Ovary (tissue), 9 donors: ENCODE measurements around the gene ABCC4. TPM values are rescaled to one million over a fixed set of nuclear protein-coding genes. Genes with fewer than 3 reads are reported as not detected.

Source experiments
- DNase-seq, 5 donors: peaks; one replicate each; pipeline ENCODE4 v3.0.0-alpha.2; 2019 to 2020
- H3K27ac ChIP-seq, 2 donors: fragments of 200-600 bp; one replicate each; pipeline versions ENCODE4 v1.5.1 to v1.8.0; 2019 to 2022
- H3K27me3 ChIP-seq: fragments of 200-600 bp; one replicate; pipeline ENCODE4 v1.8.0; 2022
- H3K36me3 ChIP-seq: fragments of 200-600 bp; sonication (generic); one replicate; pipeline ENCODE4 v1.5.1; 2019
- H3K4me1 ChIP-seq: one replicate; pipeline ENCODE4 v1.8.1; 2013; ENCODE audit warnings: mild to moderate bottlenecking, moderate library complexity; ENCODE audit not compliant: insufficient read depth
- H3K4me3 ChIP-seq: fragments of 200-600 bp; sonication (generic); one replicate; pipeline ENCODE4 v1.5.1; 2017
- H3K9me3 ChIP-seq, 2 donors: fragments of 200-600 bp in 1 of 2; sonication (generic) in 1 of 2; one replicate each; pipeline versions ENCODE4 v1.5.1 to v1.8.1; 2013 to 2019; ENCODE audit warnings: mild to moderate bottlenecking in 1 of 2, moderate library complexity in 1 of 2
- EP300 ChIP-seq: sonication (generic); formaldehyde crosslinking; IDR thresholded peaks from one replicate; pipeline ENCODE4 v1.6.1; 2017; ENCODE audit warnings: antibody characterized with exemption
- POLR2A ChIP-seq: fragments of 450-650 bp; IDR thresholded peaks from one replicate; pipeline ENCODE4 v1.6.1; 2017; ENCODE audit warnings: antibody characterized with exemption, mild to moderate bottlenecking, moderate library complexity
- WGBS, 3 donors: extraction: QIAGEN DNeasy Blood & Tissue Kit in 1 of 3; methylation state at CpG; one replicate each; pipeline versions ENCODE4 v1.1.5 to v1.1.7; 2013 to 2017; 5-methylcytosine and 5-hydroxymethylcytosine counted together
- intact Hi-C, 4 donors: fragments of 100-400 bp; cut with DNase I; formaldehyde crosslinking; loops; one replicate each; pipeline versions ENCODE4 v1.11.0 to v1.15.1; 2022 to 2023
- polyA plus RNA-seq, 2 donors: library from polyadenylated mRNA; stranded (reverse); fragments of 200-250 nt in 1 of 2; fragments of 350-450 nt in 1 of 2; fragmentation: Illumina TruSeq in 1 of 2; extraction: RNeasy Lipid Tissue Mini Kit (QIAGEN cat#74804) in 1 of 2; gene quantifications; one replicate each; pipeline ENCODE4 v1.2.3, GENCODE V29; 2013 to 2014
- total RNA-seq, 7 donors: library from RNA; depleted of rRNA in 2 of 7; stranded (reverse); fragments of >200 nt in 2 of 7; fragmentation: NEBNext Ultra II Directional in 3 of 7; extraction: Animal tissue kit (Norgen Biotek cat#: 25700) in 3 of 7; gene quantifications; one replicate each; pipeline versions ENCODE4 v1.1.0 to v1.2.4, GENCODE V29; 2016 to 2023
- TF ChIP-seq, protein P1 (sequence below), 3 donors: fragments of 450-650 bp in 2 of 3; fragments of 200-600 bp in 1 of 3; IDR thresholded peaks; one replicate each; pipeline versions ENCODE4 v1.5.1 to v1.8.0; 2016 to 2022; ENCODE audit warnings: antibody characterized with exemption in 3 of 3, mild to moderate bottlenecking in 1 of 3
- donor health status: DM: no; HTN: no; CAD: no; lungs with moderate emphysema.
- donor health status: DM: no; HTN: no; CAD: no.
- donor health status: Bipolar disorder and iron deficiency.
- donor health status: DM: yes; HTN: yes; CAD: no.
- donor health status: DM: no; HTN: no; CAD: no.
- donor health status: DM: yes; HTN: yes; CAD: no.

ABCC4 gene
- total and polyA plus RNA-seq, 9 donors = 6.1 to 28.5 (median 11.5) TPM

DNA sequence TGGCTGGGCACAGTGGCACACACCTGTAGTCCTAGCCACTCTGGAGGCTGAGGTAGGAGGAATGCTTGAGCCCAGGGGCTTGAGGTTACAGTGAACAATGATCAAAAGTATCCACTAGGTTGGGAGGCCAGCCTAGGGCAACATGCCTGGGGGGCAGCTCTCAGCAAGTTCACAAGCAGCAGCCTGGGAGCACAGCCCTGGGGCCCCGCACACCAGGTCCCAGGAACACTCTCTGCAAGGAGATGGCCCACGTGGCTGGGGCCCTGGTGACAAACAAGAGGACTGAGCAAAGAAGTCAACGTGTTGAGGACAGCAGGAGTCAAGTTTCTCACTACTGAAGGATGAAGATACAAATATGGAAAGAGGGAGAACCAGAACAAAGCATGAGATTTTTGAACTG is 39.3 kb downstream of the ABCC4 start:
- H3K27ac ChIP-seq = no peak overlapping the region
- TF ChIP-seq EP300 = no peak
- TF ChIP-seq POLR2A = no peak
- TF ChIP-seq, protein P1, sequence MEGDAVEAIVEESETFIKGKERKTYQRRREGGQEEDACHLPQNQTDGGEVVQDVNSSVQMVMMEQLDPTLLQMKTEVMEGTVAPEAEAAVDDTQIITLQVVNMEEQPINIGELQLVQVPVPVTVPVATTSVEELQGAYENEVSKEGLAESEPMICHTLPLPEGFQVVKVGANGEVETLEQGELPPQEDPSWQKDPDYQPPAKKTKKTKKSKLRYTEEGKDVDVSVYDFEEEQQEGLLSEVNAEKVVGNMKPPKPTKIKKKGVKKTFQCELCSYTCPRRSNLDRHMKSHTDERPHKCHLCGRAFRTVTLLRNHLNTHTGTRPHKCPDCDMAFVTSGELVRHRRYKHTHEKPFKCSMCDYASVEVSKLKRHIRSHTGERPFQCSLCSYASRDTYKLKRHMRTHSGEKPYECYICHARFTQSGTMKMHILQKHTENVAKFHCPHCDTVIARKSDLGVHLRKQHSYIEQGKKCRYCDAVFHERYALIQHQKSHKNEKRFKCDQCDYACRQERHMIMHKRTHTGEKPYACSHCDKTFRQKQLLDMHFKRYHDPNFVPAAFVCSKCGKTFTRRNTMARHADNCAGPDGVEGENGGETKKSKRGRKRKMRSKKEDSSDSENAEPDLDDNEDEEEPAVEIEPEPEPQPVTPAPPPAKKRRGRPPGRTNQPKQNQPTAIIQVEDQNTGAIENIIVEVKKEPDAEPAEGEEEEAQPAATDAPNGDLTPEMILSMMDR (IDR thresholded peaks at IDR 0.05) = no peak
- no peak overlapping the region for H3K4me3 ChIP-seq
- H3K27me3 ChIP-seq = no peaks in the 10 kb centered on the region
- intact Hi-C loops = no loop called here
- WGBS, 3 donors = 79 to 87% (median 81%) methylated on average over 3 of the region's 3 CpGs
- no peak for DNase-seq
- H3K4me1 ChIP-seq = no peaks in the 10 kb centered on the region
- no peaks in the 10 kb centered on the region for H3K36me3 ChIP-seq
- H3K9me3 ChIP-seq = no peaks in the 10 kb centered on the region

DNA sequence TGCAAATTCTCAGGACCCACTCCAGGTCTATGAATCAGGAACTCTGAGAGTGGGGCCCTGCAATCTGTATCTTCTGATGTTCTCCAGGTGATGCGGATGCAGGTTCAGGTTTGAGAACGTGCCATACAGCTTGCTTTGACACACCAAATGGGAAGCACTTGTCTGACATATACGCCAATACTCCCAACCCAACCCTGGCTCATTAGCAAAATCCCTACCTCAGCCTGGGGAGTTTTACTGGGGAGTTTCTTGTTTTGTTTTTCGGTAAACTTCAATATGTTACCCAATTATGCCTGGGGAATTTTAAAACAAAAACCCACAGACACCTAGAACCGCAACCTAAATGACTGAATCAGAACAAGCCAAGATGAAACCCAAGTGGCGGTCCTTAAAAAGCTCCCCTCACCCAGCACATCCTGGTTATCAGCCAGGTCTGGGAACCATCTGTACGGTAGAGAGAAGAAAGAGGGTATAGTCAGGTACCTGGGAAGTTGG is 41.2 kb downstream of the ABCC4 start:
- Histone ChIP-seq H3K9me3 (no peaks in the 10 kb centered on the region), H3K27ac (no peak overlapping the region), H3K36me3 (no peaks in the 10 kb centered on the region), H3K4me3 (no peak overlapping the region), H3K4me1 (no peaks in the 10 kb centered on the region), H3K27me3 (no peaks in the 10 kb centered on the region)
- no peak for DNase-seq
- intact Hi-C loops = no loop called here
- TF ChIP-seq POLR2A (no peak), EP300 (no peak)
- TF ChIP-seq, protein P1 (IDR thresholded peaks at IDR 0.05) = no peak
- 91 to 95% (median 93%) methylated on average over 7 of the region's 7 CpGs for WGBS, 3 donors

DNA sequence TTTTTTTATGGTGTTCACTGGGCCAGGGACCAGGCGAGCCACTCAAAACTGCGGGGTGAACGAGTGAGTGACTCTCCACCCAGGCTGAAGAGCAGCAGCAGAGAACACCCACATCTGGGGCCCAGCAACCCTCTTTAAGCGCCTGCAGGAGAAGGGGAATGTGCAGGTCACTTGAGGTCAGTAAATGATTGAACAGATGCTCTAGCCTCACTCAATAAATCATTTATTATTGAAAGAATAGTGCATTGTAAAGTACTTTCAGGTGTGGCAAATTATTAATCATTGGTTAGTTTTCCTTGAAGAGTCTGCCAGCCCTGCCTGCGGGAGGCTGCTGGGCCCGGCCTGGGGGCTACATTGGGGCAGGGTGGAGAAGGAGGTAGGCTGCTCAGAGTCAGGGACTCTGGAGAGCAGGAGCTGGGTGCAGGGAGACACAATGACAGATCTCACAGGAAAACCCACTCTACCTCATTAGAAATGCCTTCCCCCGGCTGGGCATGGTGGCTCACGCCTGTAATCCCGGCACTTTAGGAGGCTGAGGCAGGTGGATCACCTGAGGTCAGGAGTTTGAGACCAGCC is 42.5 kb downstream of the ABCC4 start:
- DNase-seq = no peak
- Histone ChIP-seq H3K27me3 (no peaks in the 10 kb centered on the region), H3K27ac (no peak overlapping the region), H3K4me3 (no peak overlapping the region), H3K4me1 (no peaks in the 10 kb centered on the region), H3K36me3 (no peaks in the 10 kb centered on the region), H3K9me3 (no peaks in the 10 kb centered on the region)
- intact Hi-C loops = no loop called here
- TF ChIP-seq POLR2A (no peak), EP300 (no peak)
- TF ChIP-seq, protein P1 (IDR thresholded peaks at IDR 0.05) = no peak
- WGBS, 3 donors = 91 to 96% (median 94%) methylated on average over 9 of the region's 9 CpGs

DNA sequence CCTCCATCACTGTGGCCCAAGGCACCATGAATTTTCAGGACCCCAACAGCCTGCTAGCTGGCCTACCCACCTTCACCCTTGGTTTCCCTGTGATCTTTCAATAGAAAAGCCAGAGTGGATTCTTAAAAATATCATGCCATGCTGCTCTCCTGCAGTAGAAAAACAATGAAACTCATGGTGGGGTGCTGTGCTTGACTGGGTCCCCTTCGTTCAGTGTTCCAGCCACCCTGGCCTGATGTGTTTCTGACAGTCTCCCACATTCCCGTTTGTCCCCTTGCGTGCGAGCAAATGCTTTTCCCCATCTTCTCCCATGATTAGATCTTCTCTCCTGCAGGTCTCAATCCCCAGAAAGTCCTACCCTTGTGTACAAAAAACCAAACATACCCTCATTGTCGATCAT is 43.2 kb downstream of the ABCC4 start:
- intact Hi-C loops = no loop called here
- DNase-seq = no peak
- no peak overlapping the region for H3K4me3 ChIP-seq
- no peak for TF ChIP-seq EP300
- no peaks in the 10 kb centered on the region for H3K27me3 ChIP-seq
- H3K9me3 ChIP-seq = no peaks in the 10 kb centered on the region
- no peak overlapping the region for H3K27ac ChIP-seq
- H3K4me1 ChIP-seq = no peaks in the 10 kb centered on the region
- 96 to 98% (median 96%) methylated on average over 5 of the region's 5 CpGs for WGBS, 3 donors
- no peaks in the 10 kb centered on the region for H3K36me3 ChIP-seq

DNA sequence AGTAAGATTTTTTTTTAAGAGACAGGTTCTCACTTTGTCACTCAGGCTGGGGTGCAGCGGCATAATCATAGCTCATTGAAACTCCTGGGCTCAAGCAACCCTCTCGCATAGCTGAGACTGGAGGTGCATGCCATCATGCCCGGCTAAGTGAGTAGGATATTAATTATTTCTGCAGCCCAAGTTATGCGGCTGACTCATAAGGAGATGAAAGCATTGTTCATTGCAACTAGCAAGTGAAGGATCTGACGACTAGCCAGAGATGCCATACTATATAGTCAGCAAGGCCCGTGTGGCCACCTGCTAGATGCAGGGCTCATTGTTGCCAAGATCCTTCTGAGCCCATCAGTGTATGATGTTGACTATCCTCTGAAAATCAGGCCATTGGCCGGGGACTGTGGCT is 45.2 kb downstream of the ABCC4 start:
- no peak overlapping the region for H3K27ac ChIP-seq
- no peaks in the 10 kb centered on the region for H3K4me1 ChIP-seq
- H3K36me3 ChIP-seq = no peaks in the 10 kb centered on the region
- H3K27me3 ChIP-seq = no peaks in the 10 kb centered on the region
- H3K9me3 ChIP-seq = no peaks in the 10 kb centered on the region
- H3K4me3 ChIP-seq = no peak overlapping the region
- intact Hi-C loops = no loop called here
- TF ChIP-seq POLR2A = no peak
- TF ChIP-seq, protein P1 (IDR thresholded peaks at IDR 0.05) = no peak
- 81 to 86% (median 86%) methylated on average over 6 to 7 of the region's 7 CpGs for WGBS, 3 donors
- DNase-seq = no peak
